Large intestine (tissue), 3 donors: Measurements from ENCODE around the gene AFMID. TPM values are rescaled to one million over a fixed set of nuclear protein-coding genes. Genes with fewer than 3 reads are reported as not detected.

ENCODE experiments used
- DNase-seq, 2 donors: peaks; one replicate each; pipeline versions ENCODE4 v3.0.0 to v3.0.0-alpha.2; 2013
- H3K27ac ChIP-seq: one replicate; pipeline ENCODE4 v1.5.1; 2013; ENCODE audit warnings: low read length
- H3K27me3 ChIP-seq: 2 replicates; pipeline ENCODE4 v1.6.1; 2013; ENCODE audit warnings: low read length; ENCODE audit not compliant: control insufficient read depth, insufficient read depth
- H3K36me3 ChIP-seq: 2 replicates; pipeline ENCODE4 v1.6.1; 2013; ENCODE audit warnings: low read length; ENCODE audit not compliant: control insufficient read depth, insufficient read depth
- H3K4me1 ChIP-seq: one replicate; pipeline ENCODE4 v1.6.1; 2013; ENCODE audit warnings: low read length; ENCODE audit not compliant: control insufficient read depth, insufficient read depth
- H3K4me3 ChIP-seq: one replicate; pipeline ENCODE4 v1.5.1; 2013; ENCODE audit warnings: low read length
- H3K9me3 ChIP-seq: one replicate; pipeline ENCODE4 v1.6.1; 2013; ENCODE audit warnings: mild to moderate bottlenecking, low read depth, low read length, moderate library complexity; ENCODE audit not compliant: control insufficient read depth
- WGBS: methylation state at CpG from one replicate; pipeline ENCODE4 v1.1.5; 2013; ENCODE audit warnings: low lambda C conversion rate; ENCODE audit not compliant: insufficient coverage; 5-methylcytosine and 5-hydroxymethylcytosine counted together
- polyA plus RNA-seq: library from polyadenylated mRNA; unstranded; fragments of 120-200 nt; gene quantifications from one replicate; pipeline ENCODE4 v1.2.1, GENCODE V29; 2013

The AFMID gene
- polyA plus RNA-seq, 1 donor: 50.8 TPM

- Histone ChIP-seq H3K27ac (no peak overlapping the region), H3K27me3 (peaks cover 8% of the 10 kb centered on the region), H3K36me3 (peaks cover 19% of the 10 kb centered on the region), H3K4me3 (no peak overlapping the region), H3K9me3 (no peaks in the 10 kb centered on the region), H3K4me1 (no peaks in the 10 kb centered on the region)
- no CpG with 5 or more reads among the region's 27 CpGs for WGBS
- DNase-seq: no peak
Measured at GRCh38 chr17:78224231-78225087, 37.3 kb downstream of the AFMID start.

GRCh38 chr17:78225088-78225865 lies 38.1 kb downstream of the AFMID start:
- Histone ChIP-seq H3K4me3 (no peak overlapping the region), H3K4me1 (no peaks in the 10 kb centered on the region), H3K27ac (no peak overlapping the region), H3K36me3 (peaks cover 19% of the 10 kb centered on the region), H3K27me3 (peaks cover 11% of the 10 kb centered on the region), H3K9me3 (no peaks in the 10 kb centered on the region)
- DNase-seq: no peak
- WGBS: no CpG with 5 or more reads among the region's 16 CpGs

GRCh38 chr17:78226055-78226758 lies 39.0 kb downstream of the AFMID start:
- Histone ChIP-seq H3K27me3 (peaks cover 20% of the 10 kb centered on the region), H3K4me3 (no peak overlapping the region), H3K4me1 (no peaks in the 10 kb centered on the region), H3K27ac (no peak overlapping the region), H3K9me3 (peaks cover 2% of the 10 kb centered on the region), H3K36me3 (peaks cover 17% of the 10 kb centered on the region)
- 40% methylated on average over 2 of the region's 12 CpGs for WGBS
- no peak for DNase-seq

GRCh38 chr17:78226759-78227454 lies 39.7 kb downstream of the AFMID start:
- H3K4me1 ChIP-seq: peaks cover 3% of the 10 kb centered on the region
- no peak overlapping the region for H3K4me3 ChIP-seq
- peaks cover 2% of the 10 kb centered on the region for H3K9me3 ChIP-seq
- no peak for DNase-seq
- H3K36me3 ChIP-seq: peaks cover 15% of the 10 kb centered on the region
- H3K27me3 ChIP-seq: peaks cover 25% of the 10 kb centered on the region
- WGBS: no CpG with 5 or more reads among the region's 20 CpGs
- no peak overlapping the region for H3K27ac ChIP-seq

- Histone ChIP-seq H3K4me1 (peaks cover 5% of the 10 kb centered on the region), H3K4me3 (no peak overlapping the region), H3K9me3 (peaks cover 5% of the 10 kb centered on the region), H3K36me3 (peaks cover 15% of the 10 kb centered on the region), H3K27me3 (peaks cover 31% of the 10 kb centered on the region), H3K27ac (no peak overlapping the region)
- DNase-seq: no peak
- no CpG with 5 or more reads among the region's 10 CpGs for WGBS
Measured at GRCh38 chr17:78227455-78227916, 40.3 kb downstream of the AFMID start.

- H3K4me3 ChIP-seq: no peak overlapping the region
- no peak overlapping the region for H3K27ac ChIP-seq
- peaks cover 13% of the 10 kb centered on the region for H3K36me3 ChIP-seq
- H3K4me1 ChIP-seq: peaks cover 5% of the 10 kb centered on the region
- H3K27me3 ChIP-seq: peaks cover 38% of the 10 kb centered on the region
- WGBS: no CpG with 5 or more reads among the region's 4 CpGs
- DNase-seq: no peak
- H3K9me3 ChIP-seq: peaks cover 5% of the 10 kb centered on the region
Measured at GRCh38 chr17:78228176-78228575, 41.0 kb downstream of the AFMID start.

- peaks cover 5% of the 10 kb centered on the region for H3K9me3 ChIP-seq
- no peak overlapping the region for H3K27ac ChIP-seq
- no peak for DNase-seq
- no peak overlapping the region for H3K4me3 ChIP-seq
- no peaks in the 10 kb centered on the region for H3K36me3 ChIP-seq
- peaks cover 39% of the 10 kb centered on the region for H3K27me3 ChIP-seq
- no CpG with 5 or more reads among the region's 13 CpGs for WGBS
- peaks cover 5% of the 10 kb centered on the region for H3K4me1 ChIP-seq
Measured at GRCh38 chr17:78230252-78230962, 43.2 kb downstream of the AFMID start.

GRCh38 chr17:78230996-78231935 lies 44.1 kb downstream of the AFMID start, which contains the start of gene TMEM235:
Gene TMEM235 (plus strand): TSS chr17:78231631. CDS start chr17:78232024, 393 bp downstream.
- H3K36me3 ChIP-seq: no peaks in the 10 kb centered on the region
- DNase-seq: no peak
- H3K4me1 ChIP-seq: peaks cover 5% of the 10 kb centered on the region
- H3K27ac ChIP-seq: no peak within 1 kb of the TSS
- peaks cover 5% of the 10 kb centered on the region for H3K9me3 ChIP-seq
- H3K4me3 ChIP-seq: no peak within 1 kb of the TSS
- peaks cover 39% of the 10 kb centered on the region for H3K27me3 ChIP-seq
- no CpG with 5 or more reads among the region's 52 CpGs for WGBS
